Activated T-helper 1 cell treated with anti-CD3 and anti-CD28 coated beads, Interleukin-12 subunit alpha, Interleukin-12 subunit beta, Interleukin-2, Interleukin-4 antibody, amounts not matched to agents 30 ng/mL and 10 ng/mL and 1 ng/mL, durations not matched to agents 14 hours and 24 hours and 36 hours (primary cell): ENCODE data around the gene GBX2. TPM values are rescaled to one million over a fixed set of nuclear protein-coding genes. Genes with fewer than 3 reads are reported as not detected.

ENCODE experiments used
- DNase-seq: peaks from one replicate; pipeline ENCODE4 v3.0.0; 2021; ENCODE audit warnings: low spot score
- H3K27ac Mint-ChIP-seq: one replicate; pipeline ENCODE4 v1.8.0; 2021; ENCODE audit warnings: mild to moderate bottlenecking, mixed read lengths
- H3K27me3 Mint-ChIP-seq: one replicate; pipeline ENCODE4 v1.8.0; 2022; ENCODE audit warnings: mild to moderate bottlenecking, moderate library complexity, mixed read lengths; ENCODE audit not compliant: insufficient read depth
- H3K36me3 Mint-ChIP-seq: one replicate; pipeline ENCODE4 v1.8.0; 2021; ENCODE audit warnings: low read depth, mixed read lengths
- H3K4me1 Mint-ChIP-seq: one replicate; pipeline ENCODE4 v1.8.0; 2021; ENCODE audit warnings: low read depth, mixed read lengths
- H3K4me3 Mint-ChIP-seq: one replicate; pipeline ENCODE4 v1.8.0; 2021; ENCODE audit warnings: mild to moderate bottlenecking, moderate library complexity, mixed read lengths
- H3K9me3 Mint-ChIP-seq: one replicate; pipeline ENCODE4 v1.8.0; 2021; ENCODE audit warnings: mixed read lengths
- intact Hi-C: fragments of 100-400 bp; cut with micrococcal nuclease; formaldehyde crosslinking; loops from one replicate; pipeline ENCODE4 v1.15.1; 2024
- total RNA-seq: library from RNA; stranded (reverse); gene quantifications from 2 replicates; pipeline ENCODE4 v1.2.3, GENCODE V29; 2022

Gene GBX2
- not detected in 2 replicates for total RNA-seq

GRCh38 chr2:236168110-236169080 lies at the start of gene GBX2:
GBX2 (minus strand) TSS chr2:236168386; CDS start chr2:236167971, 415 bp downstream.
- peaks cover 6% of the 10 kb centered on the region for H3K4me1 Mint-ChIP-seq
- no peaks in the 10 kb centered on the region for H3K9me3 Mint-ChIP-seq
- DNase-seq: no peak
- H3K4me3 Mint-ChIP-seq: no peak within 1 kb of the TSS
- H3K27ac Mint-ChIP-seq: peak within 1 kb of the TSS; percentile 29
- intact Hi-C loops: no loop called here
- H3K36me3 Mint-ChIP-seq: peaks cover 2% of the 10 kb centered on the region
- H3K27me3 Mint-ChIP-seq: peaks cover 57% of the 10 kb centered on the region

- H3K9me3 Mint-ChIP-seq: no peaks in the 10 kb centered on the region
- H3K36me3 Mint-ChIP-seq: no peaks in the 10 kb centered on the region
- H3K27me3 Mint-ChIP-seq: peaks cover 2% of the 10 kb centered on the region
- H3K4me1 Mint-ChIP-seq: no peaks in the 10 kb centered on the region
- intact Hi-C loops: no loop called here
- no peak overlapping the region for H3K27ac Mint-ChIP-seq
- DNase-seq: no peak
- H3K4me3 Mint-ChIP-seq: no peak overlapping the region
These were observed 49.7 kb upstream of the GBX2 start for GRCh38 chr2:236217926-236218325.

GRCh38 chr2:236216711-236217110 lies 48.5 kb upstream of the GBX2 start:
- Mint-ChIP-seq H3K36me3 (no peaks in the 10 kb centered on the region), H3K4me1 (no peaks in the 10 kb centered on the region), H3K27ac (no peak overlapping the region), H3K4me3 (no peak overlapping the region), H3K27me3 (peaks cover 2% of the 10 kb centered on the region), H3K9me3 (no peaks in the 10 kb centered on the region)
- intact Hi-C loops: no loop called here
- no peak for DNase-seq

GRCh38 chr2:236215761-236216333 lies 47.7 kb upstream of the GBX2 start:
- DNase-seq: no peak

GRCh38 chr2:236215196-236215595 lies 47.0 kb upstream of the GBX2 start:
- Mint-ChIP-seq H3K9me3 (no peaks in the 10 kb centered on the region), H3K4me3 (no peak overlapping the region), H3K36me3 (no peaks in the 10 kb centered on the region), H3K27me3 (peaks cover 2% of the 10 kb centered on the region), H3K27ac (no peak overlapping the region), H3K4me1 (no peaks in the 10 kb centered on the region)
- intact Hi-C loops: no loop called here
- DNase-seq: no peak

More at GRCh38 chr2:236215761-236216333, 47.7 kb upstream of the GBX2 start:
- no peak overlapping the region for H3K27ac Mint-ChIP-seq
- intact Hi-C loops: no loop called here
- no peaks in the 10 kb centered on the region for H3K4me1 Mint-ChIP-seq
- peaks cover 2% of the 10 kb centered on the region for H3K27me3 Mint-ChIP-seq
- no peaks in the 10 kb centered on the region for H3K9me3 Mint-ChIP-seq
- no peaks in the 10 kb centered on the region for H3K36me3 Mint-ChIP-seq
- no peak overlapping the region for H3K4me3 Mint-ChIP-seq

- no peak for DNase-seq
- H3K27ac Mint-ChIP-seq: no peak overlapping the region
- H3K36me3 Mint-ChIP-seq: no peaks in the 10 kb centered on the region
- intact Hi-C loops: no loop called here
- H3K4me1 Mint-ChIP-seq: no peaks in the 10 kb centered on the region
- H3K9me3 Mint-ChIP-seq: no peaks in the 10 kb centered on the region
- peaks cover 2% of the 10 kb centered on the region for H3K27me3 Mint-ChIP-seq
- no peak overlapping the region for H3K4me3 Mint-ChIP-seq
These were observed 46.3 kb upstream of the GBX2 start for GRCh38 chr2:236214376-236214995.

GRCh38 chr2:236211296-236211695 lies 43.1 kb upstream of the GBX2 start:
- Mint-ChIP-seq H3K9me3 (no peaks in the 10 kb centered on the region), H3K4me3 (no peak overlapping the region), H3K27me3 (peaks cover 4% of the 10 kb centered on the region), H3K4me1 (no peaks in the 10 kb centered on the region), H3K27ac (no peak overlapping the region), H3K36me3 (no peaks in the 10 kb centered on the region)
- DNase-seq: no peak
- intact Hi-C loops: no loop called here

- no peaks in the 10 kb centered on the region for H3K9me3 Mint-ChIP-seq
- no peaks in the 10 kb centered on the region for H3K4me1 Mint-ChIP-seq
- H3K4me3 Mint-ChIP-seq: no peak overlapping the region
- no peak for DNase-seq
- intact Hi-C loops: no loop called here
- peaks cover 4% of the 10 kb centered on the region for H3K27me3 Mint-ChIP-seq
- no peaks in the 10 kb centered on the region for H3K36me3 Mint-ChIP-seq
- no peak overlapping the region for H3K27ac Mint-ChIP-seq
These were observed 42.4 kb upstream of the GBX2 start for GRCh38 chr2:236210536-236210935.

GRCh38 chr2:236209996-236210395 lies 41.8 kb upstream of the GBX2 start:
- Mint-ChIP-seq H3K9me3 (no peaks in the 10 kb centered on the region), H3K4me3 (no peak overlapping the region), H3K27me3 (peaks cover 4% of the 10 kb centered on the region), H3K27ac (no peak overlapping the region), H3K4me1 (no peaks in the 10 kb centered on the region), H3K36me3 (no peaks in the 10 kb centered on the region)
- intact Hi-C loops: no loop called here
- DNase-seq: no peak

- Mint-ChIP-seq H3K9me3 (no peaks in the 10 kb centered on the region), H3K27ac (no peak overlapping the region), H3K4me1 (no peaks in the 10 kb centered on the region), H3K27me3 (peaks cover 2% of the 10 kb centered on the region), H3K36me3 (no peaks in the 10 kb centered on the region), H3K4me3 (no peak overlapping the region)
- no peak for DNase-seq
- intact Hi-C loops: no loop called here
These were observed 41.3 kb upstream of the GBX2 start for GRCh38 chr2:236209535-236209934.

- no peak for DNase-seq
These were observed 40.1 kb upstream of the GBX2 start for GRCh38 chr2:236208019-236208926.

GRCh38 chr2:236207472-236207871 lies 39.3 kb upstream of the GBX2 start:
- H3K27ac Mint-ChIP-seq: no peak overlapping the region

More at GRCh38 chr2:236208019-236208926, 40.1 kb upstream of the GBX2 start:
- H3K9me3 Mint-ChIP-seq: no peaks in the 10 kb centered on the region
- H3K36me3 Mint-ChIP-seq: no peaks in the 10 kb centered on the region
- H3K4me1 Mint-ChIP-seq: no peaks in the 10 kb centered on the region
- intact Hi-C loops: no loop called here
- H3K27me3 Mint-ChIP-seq: peaks cover 2% of the 10 kb centered on the region
- H3K4me3 Mint-ChIP-seq: no peak overlapping the region
- no peak overlapping the region for H3K27ac Mint-ChIP-seq

More at GRCh38 chr2:236207472-236207871, 39.3 kb upstream of the GBX2 start:
- no peak for DNase-seq
- Mint-ChIP-seq H3K36me3 (no peaks in the 10 kb centered on the region), H3K4me1 (no peaks in the 10 kb centered on the region), H3K9me3 (no peaks in the 10 kb centered on the region), H3K4me3 (no peak overlapping the region), H3K27me3 (peaks cover 2% of the 10 kb centered on the region)
- intact Hi-C loops: no loop called here
